Activated CD4-positive, alpha-beta T cell treated with anti-CD3 and anti-CD28 coated beads, Interleukin-2, amount 10 ng/mL, durations not matched to agents 7 days and 5 days (primary cell): ENCODE measurements around the gene MSH3. TPM values are rescaled to one million over a fixed set of nuclear protein-coding genes. Genes with fewer than 3 reads are reported as not detected.

Source experiments
- CTCF ChIA-PET: fragments of 350-600 bp; sonication (Branson Sonifier 250); formaldehyde crosslinking; loops from one replicate; lab custom pipeline; 2021; ENCODE audit warnings: antibody characterized with exemption; lab: Charles Lee
- POLR2A ChIA-PET: fragments of 350-600 bp; sonication (Branson Sonifier 250); formaldehyde crosslinking; loops from one replicate; lab custom pipeline; 2021; ENCODE audit warnings: antibody characterized with exemption; lab: Charles Lee
- DNase-seq: peaks from one replicate; pipeline ENCODE4 v3.0.0-alpha.2; 2020
- H3K27ac Mint-ChIP-seq: one replicate; pipeline ENCODE4 v1.8.0; 2021; ENCODE audit warnings: mild to moderate bottlenecking, moderate library complexity, mixed read lengths
- H3K27me3 Mint-ChIP-seq: one replicate; pipeline ENCODE4 v1.8.0; 2021; ENCODE audit warnings: mixed read lengths
- H3K36me3 Mint-ChIP-seq: one replicate; pipeline ENCODE4 v1.8.0; 2021; ENCODE audit warnings: low read depth, mixed read lengths
- H3K4me1 Mint-ChIP-seq: one replicate; pipeline ENCODE4 v1.8.0; 2021; ENCODE audit warnings: mixed read lengths
- H3K4me3 Mint-ChIP-seq: one replicate; pipeline ENCODE4 v1.8.0; 2021; ENCODE audit warnings: mild to moderate bottlenecking, moderate library complexity, mixed read lengths
- H3K9me3 Mint-ChIP-seq: one replicate; pipeline ENCODE4 v1.8.0; 2021; ENCODE audit warnings: mixed read lengths
- total RNA-seq, 2 experiments: library from RNA; stranded (reverse); gene quantifications; one replicate each; pipeline ENCODE4 v1.2.3, GENCODE V29; 2021

The MSH3 gene
- total RNA-seq, 2 experiments from 2014 or later, result 23.2 to 25.4 TPM

DNA sequence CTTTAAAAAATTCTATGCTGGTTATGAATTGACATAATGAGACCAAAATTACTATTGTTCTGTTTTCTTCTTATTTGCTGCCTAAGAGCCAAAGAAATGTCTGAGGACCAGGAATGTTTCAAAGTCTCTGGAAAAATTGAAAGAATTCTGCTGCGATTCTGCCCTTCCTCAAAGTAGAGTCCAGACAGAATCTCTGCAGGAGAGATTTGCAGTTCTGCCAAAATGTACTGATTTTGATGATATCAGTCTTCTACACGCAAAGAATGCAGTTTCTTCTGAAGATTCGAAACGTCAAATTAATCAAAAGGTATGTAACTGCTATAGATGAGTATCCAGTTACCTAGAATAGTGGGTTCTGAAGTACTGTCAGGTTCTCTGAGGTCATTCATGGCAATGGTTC, 10.6 kb downstream of the MSH3 start:
- ChIA-PET CTCF (interaction anchor here (1.3 kb wide), 1 partner anchor 20 kb away, joined by 3 read pairs; no protein-coding TSS in a partner anchor), POLR2A (interaction anchor here (0.6 kb wide), 1 partner anchor 184 kb away, joined by 3 read pairs; no protein-coding TSS in a partner anchor)
- H3K4me1 Mint-ChIP-seq, result peaks cover 22% of the 10 kb centered on the region
- H3K4me3 Mint-ChIP-seq, result no peak overlapping the region
- DNase-seq, result no peak
- no peak overlapping the region for H3K27ac Mint-ChIP-seq
- no peaks in the 10 kb centered on the region for H3K27me3 Mint-ChIP-seq
- H3K9me3 Mint-ChIP-seq, result peaks cover 2% of the 10 kb centered on the region
- peaks cover 65% of the 10 kb centered on the region for H3K36me3 Mint-ChIP-seq

DNA sequence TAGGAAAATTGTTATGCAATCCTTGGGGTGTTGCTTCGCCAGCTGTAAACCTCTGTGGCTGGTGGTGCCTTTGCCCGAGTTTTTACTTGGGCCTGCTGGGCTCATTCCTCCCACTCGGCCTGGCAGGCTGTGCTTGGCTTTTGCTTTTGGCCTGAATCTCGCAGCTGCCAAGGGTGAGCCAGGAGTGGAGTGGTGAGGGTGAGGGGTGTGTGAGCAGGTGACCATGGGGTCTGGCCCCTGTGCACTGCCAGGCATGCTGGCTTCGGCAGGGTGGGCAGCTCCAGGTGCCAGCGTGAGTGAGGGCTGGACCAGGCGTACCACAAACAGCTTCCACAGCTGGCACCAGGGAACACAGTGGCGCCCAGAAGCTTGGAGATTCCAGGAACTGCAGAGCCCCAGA, 12.9 kb downstream of the MSH3 start:
- H3K4me1 Mint-ChIP-seq, result peaks cover 13% of the 10 kb centered on the region
- peaks cover 52% of the 10 kb centered on the region for H3K36me3 Mint-ChIP-seq
- ChIA-PET CTCF (interaction anchor here (0.5 to 0.8 kb wide), 2 partner anchors 11 to 478 kb away, joined by 3 to 5 read pairs; no protein-coding TSS in a partner anchor), POLR2A (no interaction called here)
- no peak overlapping the region for H3K4me3 Mint-ChIP-seq
- H3K27ac Mint-ChIP-seq, result no peak overlapping the region
- H3K9me3 Mint-ChIP-seq, result no peaks in the 10 kb centered on the region
- H3K27me3 Mint-ChIP-seq, result no peaks in the 10 kb centered on the region
- DNase-seq, result no peak

DNA sequence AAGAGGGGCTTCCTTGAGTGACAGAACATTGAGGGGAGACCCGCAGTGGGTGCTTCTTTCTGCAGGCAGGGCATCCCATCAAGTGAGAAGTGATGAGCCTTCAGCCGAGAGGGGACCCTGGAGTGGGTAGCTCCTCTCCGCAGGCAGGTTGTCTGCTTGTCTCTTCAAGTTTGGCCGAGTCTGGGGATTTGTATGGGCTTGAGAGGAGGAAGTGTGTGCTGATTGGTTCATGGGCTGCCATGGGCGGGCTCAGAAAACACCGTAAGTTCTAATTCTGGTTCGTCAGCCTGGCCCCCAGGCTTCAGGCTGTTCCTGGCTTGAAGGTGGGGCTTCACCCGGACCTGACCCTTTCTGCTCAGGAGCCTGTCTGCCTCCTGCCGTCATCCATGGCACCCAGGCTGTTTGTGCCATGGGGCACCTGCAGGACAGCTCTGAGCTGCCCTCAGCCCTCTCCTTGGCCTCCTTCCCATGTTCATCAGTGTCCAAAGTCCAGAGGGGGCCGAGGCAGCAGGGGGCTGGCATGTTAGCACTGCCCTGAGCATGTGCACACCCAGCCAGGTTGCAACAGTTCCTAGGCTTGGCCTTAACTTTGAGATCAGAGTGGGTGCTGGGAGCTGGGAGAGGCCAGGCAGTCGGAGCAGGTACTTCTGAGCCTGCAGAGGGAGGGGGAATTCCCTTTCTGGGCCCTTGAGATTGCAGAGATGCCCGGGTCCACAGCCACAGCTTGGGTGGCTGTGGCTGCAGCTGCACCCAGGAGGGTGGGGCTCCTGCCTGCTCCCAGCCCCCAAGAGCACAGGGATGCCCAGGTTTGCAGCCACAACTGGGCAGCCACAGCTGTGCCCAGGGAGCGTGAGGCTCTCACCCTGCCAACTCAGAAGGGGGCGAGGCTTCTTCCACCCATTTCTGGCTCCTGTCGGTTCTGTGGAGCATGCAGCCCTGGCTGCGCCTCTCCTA, 13.8 kb downstream of the MSH3 start:
- Mint-ChIP-seq H3K9me3 (no peaks in the 10 kb centered on the region), H3K4me3 (no peak overlapping the region), H3K36me3 (peaks cover 51% of the 10 kb centered on the region), H3K4me1 (peaks cover 11% of the 10 kb centered on the region), H3K27ac (peak overlapping the region; percentile 55), H3K27me3 (no peaks in the 10 kb centered on the region)
- no peak for DNase-seq
- POLR2A ChIA-PET, result no interaction called here
- CTCF ChIA-PET, result interaction anchor here (0.5 to 2.0 kb wide), 3 partner anchors 11 to 479 kb away, joined by 3 to 9 read pairs (median 5); partner anchors contain the start of gene DHFR

DNA sequence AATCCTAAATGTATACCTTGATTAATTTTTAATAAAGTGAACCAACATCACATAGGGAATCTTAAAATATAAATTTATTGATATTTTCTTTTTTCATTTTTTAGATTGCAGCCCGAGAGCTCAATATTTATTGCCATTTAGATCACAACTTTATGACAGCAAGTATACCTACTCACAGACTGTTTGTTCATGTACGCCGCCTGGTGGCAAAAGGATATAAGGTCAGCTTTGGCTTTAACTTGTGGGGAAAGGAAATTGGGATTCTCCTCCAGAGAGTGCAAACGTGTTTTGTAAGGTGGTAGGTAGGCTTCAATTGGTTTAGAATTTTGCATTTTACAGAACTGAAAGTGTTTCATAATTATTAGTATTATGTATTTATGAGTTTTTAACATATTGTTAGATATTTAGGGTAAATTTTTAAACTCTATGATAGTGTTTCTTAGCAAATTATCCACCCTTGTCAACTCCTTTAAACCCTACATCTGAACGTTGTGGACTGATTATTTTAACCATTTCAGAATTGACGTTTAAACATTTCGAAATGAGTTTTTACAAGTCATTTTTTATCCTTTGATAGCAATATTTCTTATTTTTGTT, 17.8 kb downstream of the MSH3 start:
- Mint-ChIP-seq H3K27me3 (no peaks in the 10 kb centered on the region), H3K4me1 (peaks cover 9% of the 10 kb centered on the region), H3K27ac (no peak overlapping the region), H3K9me3 (no peaks in the 10 kb centered on the region), H3K4me3 (no peak overlapping the region), H3K36me3 (peaks cover 36% of the 10 kb centered on the region)
- peak; percentile 83 for DNase-seq
- CTCF ChIA-PET, result interaction anchor here (0.5 to 1.5 kb wide), 5 partner anchors 9 to 633 kb away, joined by 3 to 7 read pairs (median 4); partner anchors contain the start of gene DHFR
- POLR2A ChIA-PET, result interaction anchor here (0.6 kb wide), 1 partner anchor 331 kb away, joined by 3 read pairs; no protein-coding TSS in a partner anchor

DNA sequence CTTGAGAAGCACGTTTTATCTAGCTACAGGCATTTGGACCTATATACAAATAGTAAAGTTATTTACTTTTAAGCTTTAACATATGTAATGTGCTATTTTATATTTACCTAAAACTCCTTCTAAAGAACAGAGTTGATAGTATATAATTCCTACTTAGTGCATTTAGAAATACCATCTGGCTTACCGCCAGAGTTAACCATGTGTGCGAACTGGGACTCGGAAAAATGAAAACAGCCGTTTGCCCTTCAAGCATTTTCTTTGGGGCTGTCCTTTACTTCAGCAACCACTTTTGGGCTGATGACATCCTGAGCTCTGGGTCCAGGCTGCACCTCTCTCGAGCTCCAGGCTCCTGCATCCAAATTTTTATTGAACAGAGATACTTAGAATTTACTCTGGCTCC, 22.3 kb downstream of the MSH3 start:
- Mint-ChIP-seq H3K4me1 (no peaks in the 10 kb centered on the region), H3K36me3 (peaks cover 31% of the 10 kb centered on the region), H3K27me3 (no peaks in the 10 kb centered on the region), H3K27ac (no peak overlapping the region), H3K4me3 (no peak overlapping the region), H3K9me3 (no peaks in the 10 kb centered on the region)
- DNase-seq, result no peak
- ChIA-PET CTCF (interaction anchor here (0.6 to 1.3 kb wide), 3 partner anchors 11 to 294 kb away, joined by 3 read pairs; no protein-coding TSS in a partner anchor), POLR2A (no interaction called here)

DNA sequence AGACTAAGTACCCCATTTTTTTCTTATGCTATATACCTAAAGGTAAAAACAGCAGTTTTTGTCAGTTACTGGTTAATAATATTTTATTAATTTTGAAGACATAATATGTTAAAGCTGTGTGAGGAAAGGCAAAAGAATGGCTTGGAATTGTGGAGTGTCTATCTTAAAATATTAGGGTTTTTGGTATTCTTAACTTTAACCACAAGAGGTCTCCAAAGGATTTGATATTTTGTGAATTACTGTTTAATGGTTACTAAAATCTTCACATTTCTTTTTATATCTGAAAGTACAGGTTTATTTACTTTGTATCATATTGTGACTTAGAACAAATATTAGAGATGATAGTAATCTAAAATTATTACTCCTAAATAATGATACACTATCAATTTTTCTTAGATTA, 32.3 kb downstream of the MSH3 start:
- Mint-ChIP-seq H3K27me3 (no peaks in the 10 kb centered on the region), H3K4me1 (peaks cover 35% of the 10 kb centered on the region), H3K9me3 (no peaks in the 10 kb centered on the region), H3K4me3 (no peak overlapping the region), H3K27ac (no peak overlapping the region), H3K36me3 (peaks cover 40% of the 10 kb centered on the region)
- no peak for DNase-seq
- ChIA-PET CTCF (interaction anchor here (1.1 kb wide), 1 partner anchor 22 kb away, joined by 3 read pairs; no protein-coding TSS in a partner anchor), POLR2A (no interaction called here)

DNA sequence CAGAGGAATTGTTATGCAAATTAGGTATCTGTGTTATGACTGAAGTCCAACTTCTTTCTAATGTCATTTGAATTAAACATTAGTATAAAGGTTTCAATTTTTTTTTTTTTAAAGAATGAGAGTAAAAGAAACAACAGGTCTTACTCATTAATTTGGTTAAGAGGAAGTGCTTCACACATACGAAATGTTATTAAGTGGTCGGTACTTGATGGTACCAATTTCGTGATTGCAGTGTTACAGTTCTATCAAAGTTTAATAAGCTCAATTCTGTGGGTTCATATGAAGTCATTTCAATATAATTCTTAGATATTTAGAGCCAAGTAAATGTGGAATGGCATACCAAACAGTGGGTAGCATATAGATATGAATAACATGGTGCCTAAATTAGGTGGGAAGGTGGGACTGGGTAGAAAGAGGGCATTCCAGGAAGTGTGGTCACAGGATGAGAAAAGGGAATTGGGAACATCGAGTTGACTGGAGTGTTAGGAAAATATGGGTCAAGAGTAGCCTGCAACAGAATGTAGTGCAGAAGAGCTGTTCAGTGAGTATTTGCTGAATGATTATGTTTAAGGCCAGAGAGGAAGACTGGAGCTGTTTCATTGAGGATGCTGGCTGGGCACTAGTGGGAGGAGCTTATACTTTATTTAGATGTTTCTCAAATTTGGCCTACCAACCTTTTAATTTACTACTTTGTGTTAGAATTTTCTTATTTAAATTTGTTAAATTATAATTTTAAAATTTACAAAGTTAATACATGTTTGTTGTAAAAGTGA, 34.4 kb downstream of the MSH3 start:
- Mint-ChIP-seq H3K9me3 (no peaks in the 10 kb centered on the region), H3K4me3 (no peak overlapping the region), H3K36me3 (peaks cover 26% of the 10 kb centered on the region), H3K4me1 (peaks cover 36% of the 10 kb centered on the region), H3K27me3 (no peaks in the 10 kb centered on the region), H3K27ac (no peak overlapping the region)
- ChIA-PET CTCF (no interaction called here), POLR2A (no interaction called here)
- DNase-seq, result no peak

DNA sequence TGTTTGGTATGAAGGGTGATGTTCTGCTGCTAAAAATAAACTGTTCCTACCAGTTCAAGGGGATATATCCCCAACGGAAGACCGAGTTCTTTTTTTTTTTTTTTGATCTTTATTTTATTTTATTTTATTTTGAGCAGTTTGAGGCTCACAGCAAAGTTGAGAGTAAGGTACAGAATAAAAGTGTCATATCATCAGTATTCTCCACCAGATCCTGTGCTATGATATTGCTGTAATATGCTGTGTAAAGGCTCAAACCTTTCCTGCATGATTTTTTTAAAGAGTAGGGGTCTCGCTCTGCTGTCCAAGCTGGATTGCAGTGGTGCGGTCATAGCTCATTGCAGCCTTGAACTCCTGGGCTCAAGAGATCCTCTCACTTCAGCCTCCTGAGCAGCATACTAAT, 35.2 kb downstream of the MSH3 start:
- POLR2A ChIA-PET, result no interaction called here
- H3K36me3 Mint-ChIP-seq, result peaks cover 20% of the 10 kb centered on the region
- H3K4me3 Mint-ChIP-seq, result no peak overlapping the region
- no peaks in the 10 kb centered on the region for H3K9me3 Mint-ChIP-seq
- CTCF ChIA-PET, result interaction anchor here (0.6 kb wide), 1 partner anchor 163 kb away, joined by 5 read pairs; no protein-coding TSS in a partner anchor
- H3K27me3 Mint-ChIP-seq, result no peaks in the 10 kb centered on the region
- no peak overlapping the region for H3K27ac Mint-ChIP-seq
- DNase-seq, result no peak
- H3K4me1 Mint-ChIP-seq, result peaks cover 36% of the 10 kb centered on the region

DNA sequence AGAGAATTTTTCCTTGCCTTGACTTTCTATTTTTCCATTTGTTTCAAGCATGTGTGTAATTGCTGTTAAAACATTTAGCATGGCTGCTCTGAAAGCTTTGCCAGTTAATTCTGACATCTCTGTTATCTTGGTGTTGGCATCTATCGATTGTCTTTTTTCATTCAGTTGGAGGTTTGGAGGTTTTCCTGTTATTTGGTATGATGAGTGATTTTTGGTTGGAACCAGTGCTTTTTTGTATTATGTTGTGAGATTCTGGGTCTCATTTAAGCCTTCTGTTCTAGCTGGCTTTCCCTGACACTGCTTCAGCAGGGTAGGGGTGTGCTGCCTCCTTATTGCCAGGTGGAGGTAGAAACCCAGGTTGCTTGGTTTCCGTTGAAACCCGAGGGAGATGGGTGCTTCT, 41.2 kb downstream of the MSH3 start:
- H3K27ac Mint-ChIP-seq, result no peak overlapping the region
- ChIA-PET CTCF (interaction anchor here (1.0 kb wide), 1 partner anchor 19 kb away, joined by 3 read pairs; no protein-coding TSS in a partner anchor), POLR2A (no interaction called here)

DNA sequence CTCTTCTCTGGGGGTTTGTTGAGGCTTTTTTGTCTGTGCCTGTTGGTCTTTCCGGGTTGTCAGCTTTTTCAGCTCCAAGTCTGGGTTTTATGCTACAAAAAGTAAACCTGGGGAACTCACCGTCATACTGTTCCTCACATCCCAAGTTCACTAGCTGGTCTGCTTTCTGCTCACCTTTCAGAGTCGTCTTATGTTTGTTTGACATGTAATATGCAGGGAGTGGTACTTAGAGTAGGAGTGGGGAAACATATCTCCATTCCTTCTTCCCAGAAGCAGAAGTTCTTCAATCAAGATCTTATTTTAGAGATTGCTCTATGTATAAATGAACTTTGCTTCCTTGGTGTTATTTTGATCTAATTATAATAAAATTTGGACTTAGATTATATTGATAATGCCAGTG, 42.0 kb downstream of the MSH3 start:
- DNase-seq, result no peak
- Mint-ChIP-seq H3K27me3 (no peaks in the 10 kb centered on the region), H3K9me3 (no peaks in the 10 kb centered on the region), H3K4me1 (peaks cover 18% of the 10 kb centered on the region), H3K36me3 (peaks cover 26% of the 10 kb centered on the region), H3K4me3 (no peak overlapping the region), H3K27ac (no peak overlapping the region)
- ChIA-PET POLR2A (no interaction called here), CTCF (no interaction called here)

More for the DNA sequence above, 41.2 kb downstream of the MSH3 start:
- H3K36me3 Mint-ChIP-seq, result peaks cover 25% of the 10 kb centered on the region
- H3K4me1 Mint-ChIP-seq, result peaks cover 18% of the 10 kb centered on the region
- no peaks in the 10 kb centered on the region for H3K27me3 Mint-ChIP-seq
- no peak overlapping the region for H3K4me3 Mint-ChIP-seq
- no peak for DNase-seq
- no peaks in the 10 kb centered on the region for H3K9me3 Mint-ChIP-seq

DNA sequence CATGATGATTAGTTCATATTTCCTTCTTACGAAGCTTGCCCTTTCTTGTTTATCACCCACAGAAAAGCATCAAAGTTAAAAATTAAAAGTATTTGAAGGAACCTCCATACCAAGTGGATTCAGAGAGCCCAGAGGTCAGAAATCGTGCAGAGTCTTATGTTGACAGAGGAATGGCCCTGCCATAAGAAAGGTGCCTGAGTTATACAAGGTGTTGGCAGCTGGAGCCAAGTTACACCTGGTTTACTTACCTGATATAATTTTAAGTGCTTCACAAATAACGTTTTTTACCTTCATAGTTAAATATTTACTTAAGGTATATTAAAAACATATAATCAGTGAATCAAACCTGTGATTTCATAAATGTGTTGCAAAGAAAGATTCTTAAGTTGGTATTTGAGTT, 42.6 kb downstream of the MSH3 start:
- DNase-seq, result no peak
- Mint-ChIP-seq H3K9me3 (no peaks in the 10 kb centered on the region), H3K27ac (no peak overlapping the region), H3K4me3 (no peak overlapping the region), H3K36me3 (peaks cover 29% of the 10 kb centered on the region), H3K27me3 (no peaks in the 10 kb centered on the region), H3K4me1 (peaks cover 21% of the 10 kb centered on the region)
- POLR2A ChIA-PET, result no interaction called here
- CTCF ChIA-PET, result no interaction called here

DNA sequence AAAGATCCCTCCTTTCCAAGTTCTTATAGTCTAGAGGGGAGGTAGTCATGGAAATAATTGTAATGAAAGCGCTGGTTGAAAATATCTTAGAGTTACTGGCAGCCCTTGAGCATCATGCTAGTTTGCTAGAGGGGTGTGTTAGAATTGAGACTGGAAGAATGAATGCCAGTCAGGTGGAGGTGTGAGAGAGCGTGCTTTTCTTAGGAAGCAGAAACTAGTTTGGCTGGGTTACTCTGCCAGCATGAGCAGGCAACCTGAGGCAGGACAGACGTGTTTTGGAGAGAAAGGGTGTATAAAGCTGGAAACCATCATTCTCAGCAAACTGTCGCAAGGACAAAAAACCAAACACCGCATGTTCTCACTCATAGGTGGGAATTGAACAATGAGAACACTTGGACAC, 43.9 kb downstream of the MSH3 start:
- no peaks in the 10 kb centered on the region for H3K27me3 Mint-ChIP-seq
- H3K4me3 Mint-ChIP-seq, result no peak overlapping the region
- no peaks in the 10 kb centered on the region for H3K9me3 Mint-ChIP-seq
- H3K27ac Mint-ChIP-seq, result no peak overlapping the region
- POLR2A ChIA-PET, result no interaction called here
- H3K4me1 Mint-ChIP-seq, result peaks cover 21% of the 10 kb centered on the region
- H3K36me3 Mint-ChIP-seq, result peaks cover 30% of the 10 kb centered on the region
- CTCF ChIA-PET, result interaction anchor here (1.6 kb wide), 1 partner anchor 9 kb away, joined by 4 read pairs; no protein-coding TSS in a partner anchor
- DNase-seq, result no peak
